IMR-90 (cell line): ENCODE results near the gene SVEP1. TPM values are rescaled to one million over a fixed set of nuclear protein-coding genes. Genes with fewer than 3 reads are reported as not detected.

Source experiments
- ATAC-seq: fragments of 200-7000 bp; cut with Tn5 transposase; 2 replicates; pipeline ENCODE4 v1.9.1; 2020; ENCODE audit warnings: low read depth, mild to moderate bottlenecking, moderate library complexity
- BruUV-seq: library from RNA; stranded (reverse); fragments of 400-500 nt; replicated peaks from 2 replicates; lab custom pipeline; 2021; lab: Mats Ljungman, UMichigan
- CTCF ChIA-PET: fragments of 300-600 bp; formaldehyde crosslinking; extraction: SDS; loops from one replicate; lab custom pipeline; 2021; ENCODE audit warnings: antibody characterized with exemption; lab: Yijun Ruan, JAX
- POLR2A ChIA-PET: fragments of 300-600 bp; sonication (Branson Sonifier 250); formaldehyde crosslinking; loops from one replicate; lab custom pipeline; 2022; ENCODE audit warnings: antibody characterized with exemption; ENCODE audit not compliant: unreplicated experiment; lab: Charles Lee
- DNase-seq: peaks from one replicate; pipeline ENCODE4 v3.0.0; 2013
- H2AFZ ChIP-seq: replicated peaks from 2 replicates; pipeline ENCODE3; 2013; ENCODE audit warnings: low read length, mild to moderate bottlenecking; ENCODE audit not compliant: poor library complexity
- H2AK5ac ChIP-seq: 2 replicates; pipeline ENCODE4 v1.6.1; 2013; ENCODE audit warnings: low read depth, low read length, inconsistent platforms
- H2AK9ac ChIP-seq: replicated peaks from 2 replicates; pipeline ENCODE3; 2013; ENCODE audit warnings: mild to moderate bottlenecking, low read depth, low read length, moderate library complexity; ENCODE audit not compliant: poor library complexity
- H2BK120ac ChIP-seq: 2 replicates; pipeline ENCODE4 v1.6.1; 2013; ENCODE audit warnings: low read depth, low read length, inconsistent platforms
- H2BK15ac ChIP-seq: 3 replicates; pipeline ENCODE4 v1.6.1; 2013; ENCODE audit warnings: low read depth, low read length, inconsistent platforms
- H2BK20ac ChIP-seq: 2 replicates; pipeline ENCODE4 v1.6.1; 2013; ENCODE audit warnings: low read depth, mild to moderate bottlenecking, inconsistent platforms, low read length, moderate library complexity
- H2BK5ac ChIP-seq: 2 replicates; pipeline ENCODE4 v1.6.1; 2013; ENCODE audit warnings: mild to moderate bottlenecking, low read depth, low read length, inconsistent platforms; ENCODE audit not compliant: poor library complexity, severe bottlenecking
- H3K14ac ChIP-seq: replicated peaks from 2 replicates; pipeline ENCODE4 v1.6.1; 2013; ENCODE audit warnings: low read depth, low read length, inconsistent platforms
- H3K18ac ChIP-seq: 2 replicates; pipeline ENCODE4 v1.6.1; 2013; ENCODE audit warnings: low read depth, low read length, control low read depth
- H3K23ac ChIP-seq: 2 replicates; pipeline ENCODE4 v1.6.1; 2013; ENCODE audit warnings: low read depth, low read length, inconsistent platforms
- H3K27ac ChIP-seq: 2 replicates; pipeline ENCODE4 v1.5.1; 2013; ENCODE audit warnings: mild to moderate bottlenecking, control low read depth, low read length; ENCODE audit not compliant: insufficient read depth
- H3K27me3 ChIP-seq: 2 replicates; pipeline ENCODE4 v1.6.1; 2013; ENCODE audit warnings: low read length; ENCODE audit not compliant: control insufficient read depth, insufficient read depth
- H3K36me3 ChIP-seq: 2 replicates; pipeline ENCODE4 v1.6.1; 2013; ENCODE audit warnings: low read length, mixed read lengths; ENCODE audit not compliant: control insufficient read depth, insufficient read depth
- H3K4ac ChIP-seq: 2 replicates; pipeline ENCODE4 v1.6.1; 2013; ENCODE audit warnings: low read depth, low read length, inconsistent platforms
- H3K4me1 ChIP-seq: 2 replicates; pipeline ENCODE4 v1.6.1; 2013; ENCODE audit warnings: low read length, mixed read lengths; ENCODE audit not compliant: control insufficient read depth, insufficient read depth
- H3K4me2 ChIP-seq: 2 replicates; pipeline ENCODE4 v1.6.1; 2013; ENCODE audit warnings: low read depth, mild to moderate bottlenecking, control low read depth, low read length, moderate library complexity
- H3K4me3 ChIP-seq: 2 replicates; pipeline ENCODE4 v1.5.1; 2013; ENCODE audit warnings: low read depth, mild to moderate bottlenecking, control low read depth, low read length, moderate library complexity; ENCODE audit not compliant: insufficient read depth
- H3K56ac ChIP-seq: 2 replicates; pipeline ENCODE4 v1.6.1; 2013; ENCODE audit warnings: low read length, inconsistent platforms; ENCODE audit not compliant: insufficient read depth; ENCODE audit errors: extremely low read depth
- H3K79me1 ChIP-seq, 2 experiments: 2 replicates each; pipeline ENCODE4 v1.6.1; 2013; ENCODE audit warnings: low read length in 2 of 2, inconsistent platforms in 1 of 2, low read depth in 1 of 2
- H3K9ac ChIP-seq: 2 replicates; pipeline ENCODE4 v1.6.1; 2013; ENCODE audit warnings: low read depth, low read length, control low read depth
- H3K9me1 ChIP-seq: 2 replicates; pipeline ENCODE4 v1.6.1; 2013; ENCODE audit warnings: low read length, inconsistent platforms; ENCODE audit not compliant: insufficient read depth
- H3K9me3 ChIP-seq: 2 replicates; pipeline ENCODE4 v1.6.1; 2013; ENCODE audit warnings: low read length; ENCODE audit not compliant: control insufficient read depth, insufficient read depth
- H4K20me1 ChIP-seq: 2 replicates; pipeline ENCODE4 v1.6.1; 2013; ENCODE audit warnings: low read length, inconsistent platforms; ENCODE audit not compliant: insufficient read depth
- H4K5ac ChIP-seq: 2 replicates; pipeline ENCODE4 v1.6.1; 2013; ENCODE audit warnings: mild to moderate bottlenecking, low read depth, low read length, control low read depth
- H4K8ac ChIP-seq, 2 experiments: 2 replicates each; pipeline ENCODE4 v1.6.1; 2013; ENCODE audit warnings: low read depth in 2 of 2, low read length in 2 of 2, control low read depth in 1 of 2, inconsistent platforms in 1 of 2
- H4K91ac ChIP-seq: 2 replicates; pipeline ENCODE4 v1.6.1; 2013; ENCODE audit warnings: low read depth, low read length, inconsistent platforms; ENCODE audit not compliant: insufficient read depth
- BHLHE40 ChIP-seq: fragments of 150-350 bp; IDR thresholded peaks from 2 replicates; pipeline ENCODE4 v1.6.1; 2016; ENCODE audit warnings: mild to moderate bottlenecking, low read depth, low read length
- CEBPB ChIP-seq: IDR thresholded peaks from 2 replicates; pipeline ENCODE4 v1.6.1; 2012; ENCODE audit warnings: low read depth, low read length, improper control_type of control experiment
- CHD1 ChIP-seq: IDR thresholded peaks from 2 replicates; pipeline ENCODE4 v1.6.1; 2012; ENCODE audit warnings: low read depth, low read length, improper control_type of control experiment
- CTCF ChIP-seq: conservative IDR thresholded peaks from 2 replicates; pipeline ENCODE4 v1.5.1; 2012; ENCODE audit warnings: mild to moderate bottlenecking, low read depth, low read length, improper control_type of control experiment
- ELK1 ChIP-seq: fragments of 150-350 bp; IDR thresholded peaks from 2 replicates; pipeline ENCODE4 v1.6.1; 2016; ENCODE audit warnings: low read depth, mild to moderate bottlenecking, low read length, moderate library complexity, borderline replicate concordance
- FOS ChIP-seq: fragments of 150-350 bp; IDR thresholded peaks from 2 replicates; pipeline ENCODE4 v1.6.1; 2016; ENCODE audit warnings: low read depth, low read length
- MAFK ChIP-seq: IDR thresholded peaks from 2 replicates; pipeline ENCODE4 v1.6.1; 2012; ENCODE audit warnings: low read depth, low read length, improper control_type of control experiment
- MAZ ChIP-seq: IDR thresholded peaks from 2 replicates; pipeline ENCODE4 v1.6.1; 2012; ENCODE audit warnings: low read depth, mild to moderate bottlenecking, low read length, improper control_type of control experiment, moderate library complexity, borderline replicate concordance
- MXI1 ChIP-seq: IDR thresholded peaks from 2 replicates; pipeline ENCODE4 v1.6.1; 2012; ENCODE audit warnings: low read depth, mild to moderate bottlenecking, low read length, moderate library complexity, borderline replicate concordance
- NFE2L2 ChIP-seq: fragments of 150-350 bp; IDR thresholded peaks from 2 replicates; pipeline ENCODE4 v1.6.1; 2016; ENCODE audit warnings: low read depth, mild to moderate bottlenecking, low read length
- POLR2A ChIP-seq: IDR thresholded peaks from 2 replicates; pipeline ENCODE4 v1.6.1; 2012; ENCODE audit warnings: mild to moderate bottlenecking, low read depth, low read length
- RAD21 ChIP-seq: IDR thresholded peaks from 2 replicates; pipeline ENCODE4 v1.6.1; 2012; ENCODE audit warnings: low read length, improper control_type of control experiment
- RCOR1 ChIP-seq: IDR thresholded peaks from 2 replicates; pipeline ENCODE4 v1.6.1; 2012; ENCODE audit warnings: mild to moderate bottlenecking, low read length, improper control_type of control experiment; ENCODE audit not compliant: insufficient replicate concordance
- RFX5 ChIP-seq: IDR thresholded peaks from 2 replicates; pipeline ENCODE4 v1.8.0; 2012; ENCODE audit warnings: low read depth, mild to moderate bottlenecking, low read length, moderate library complexity
- SMC3 ChIP-seq: fragments of 150-350 bp; IDR thresholded peaks from 2 replicates; pipeline ENCODE4 v1.6.1; 2016; ENCODE audit warnings: low read depth, mild to moderate bottlenecking, antibody characterized with exemption, low read length, moderate library complexity
- USF2 ChIP-seq: fragments of 150-350 bp; IDR thresholded peaks from 2 replicates; pipeline ENCODE4 v1.6.1; 2017; ENCODE audit warnings: mild to moderate bottlenecking, antibody characterized with exemption, low read length, low read depth
- WGBS, 2 experiments: methylation state at CpG; one replicate each; pipeline versions ENCODE4 v1.1.5 to v1.1.7; 2013; ENCODE audit warnings: missing lambda C conversion rate in 2 of 2; ENCODE audit not compliant: insufficient read length in 1 of 2; ENCODE audit errors: extremely low coverage in 2 of 2; 5-methylcytosine and 5-hydroxymethylcytosine counted together
- dilution Hi-C: fragments of 300-500 bp; cut with HindIII; formaldehyde crosslinking; loops from one replicate; pipeline ENCODE4 v1.14.3; 2018; ENCODE audit warnings: low sequenced_read_pairs; ENCODE audit not compliant: unreplicated experiment
- in situ Hi-C: fragments of 300-500 bp; cut with MboI; formaldehyde crosslinking; loops from 3 replicates; pipeline ENCODE4 v1.14.3; 2019; ENCODE audit warnings: low sequenced_read_pairs, inconsistent platforms, mixed read lengths
- intact Hi-C: fragments of 100-400 bp; cut with micrococcal nuclease; formaldehyde crosslinking; loops from 2 replicates; pipeline ENCODE4 v1.10.0; 2022
- polyA plus RNA-seq, 3 experiments: library from polyadenylated mRNA; depleted of rRNA; stranded (reverse); fragments of >200 nt; gene quantifications; 2 replicates each; pipeline ENCODE4 v1.2.3, GENCODE V29; 2012; ENCODE audit warnings: low replicate concordance in 1 of 3
- total RNA-seq: library from RNA; depleted of rRNA; stranded (reverse); fragments of >200 nt; gene quantifications from 2 replicates; pipeline ENCODE4 v1.2.3, GENCODE V29; 2012

Gene SVEP1
- total and polyA plus RNA-seq, 2 of the 4 experiments (the other 2 are of a cell fraction): 4.8 to 16.7 TPM

- Histone ChIP-seq H3K56ac (no peak overlapping the region), H2BK15ac (no peak overlapping the region), H3K4me2 (no peak overlapping the region), H3K4me3 (no peak overlapping the region), H3K4ac (no peak overlapping the region), H3K79me1 (no peaks in the 10 kb centered on the region), H4K91ac (no peak overlapping the region), H3K9me1 (no peaks in the 10 kb centered on the region), H3K4me1 (no peaks in the 10 kb centered on the region), H3K9me3 (no peaks in the 10 kb centered on the region), H2BK120ac (no peak overlapping the region), H2AK9ac (no peak overlapping the region), H4K5ac (no peak overlapping the region), H2AK5ac (no peak overlapping the region), H3K36me3 (no peaks in the 10 kb centered on the region), H2BK5ac (no peak overlapping the region), H3K18ac (no peak overlapping the region), H3K9ac (no peak overlapping the region), H2BK20ac (no peak overlapping the region), H4K8ac (no peak overlapping the region), H3K27ac (no peak overlapping the region), H3K23ac (no peak overlapping the region), H3K14ac (no peak overlapping the region), H4K20me1 (no peaks in the 10 kb centered on the region), H2AFZ (no peak overlapping the region), H3K27me3 (no peaks in the 10 kb centered on the region)
- dilution Hi-C loops (no loop called here), intact Hi-C loops (no loop called here), in situ Hi-C loops (no loop called here)
- POLR2A ChIA-PET: no interaction called here
- TF ChIP-seq CTCF (no peak), POLR2A (no peak), RAD21 (no peak), CEBPB (no peak), FOS (no peak), CHD1 (no peak), MAZ (no peak), MXI1 (no peak), NFE2L2 (no peak), RFX5 (no peak), USF2 (no peak), ELK1 (no peak), MAFK (no peak), BHLHE40 (no peak), RCOR1 (no peak), SMC3 (no peak)
- no CpG with 5 or more reads among the region's 6 CpGs for WGBS, 2 experiments
- no peak for DNase-seq
- CTCF ChIA-PET: no interaction called here
- ATAC-seq: no peak
- no TSS peak for BruUV-seq
Observed at GRCh38 chr9:110344821-110345220, 234.7 kb downstream of the SVEP1 start.
